ENCODE data around the gene DLGAP4. TPM values are rescaled to one million over a fixed set of nuclear protein-coding genes. Genes with fewer than 3 reads are reported as not detected.

The DLGAP4 gene
- total and polyA plus RNA-seq, 10 of the 15 experiments (the other 5 are each of a cell fraction or from before 2014, with no cell fraction given), result 0.42 to 43.3 (median 19.0) TPM

DNA sequence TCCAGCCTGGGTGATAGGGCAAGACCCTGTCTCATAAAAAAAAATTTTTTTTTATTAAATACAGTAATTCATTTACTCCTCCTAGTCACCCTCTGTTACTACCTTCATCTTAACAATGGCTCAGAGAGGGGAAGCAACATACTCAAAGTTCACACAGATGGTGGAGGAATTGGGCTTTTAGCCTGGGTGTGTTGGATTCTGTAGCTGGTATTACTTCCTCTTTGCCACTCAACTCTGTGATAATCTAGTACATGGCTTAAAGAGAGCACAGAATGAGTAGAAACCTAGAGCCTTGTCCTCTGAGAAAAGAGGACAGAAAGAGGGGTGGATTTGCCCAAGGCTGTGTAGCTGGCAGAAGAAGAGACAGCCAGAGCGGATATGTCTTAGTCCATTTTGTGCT is 96.6 kb downstream of the DLGAP4 start (continued):
- TF ChIP-seq POLR2AphosphoS2 (IDR thresholded peaks at IDR 0.05; ENCODE audit: low read depth, low read length) (no peak), ZBTB4 (CRISPR knock-in tag; IDR thresholded peaks at IDR 0.05) (no peak), ZBTB33 (IDR thresholded peaks at IDR 0.05) (no peak), ATF7 (IDR thresholded peaks at IDR 0.05; ENCODE audit: low read depth) (no peak), TCF7 (IDR thresholded peaks at IDR 0.05; ENCODE audit: borderline replicate concordance) (no peak), BMI1 (IDR thresholded peaks at IDR 0.05; ENCODE audit: borderline replicate concordance) (no peak), ELK1 (IDR thresholded peaks at IDR 0.05; ENCODE audit: low read depth, low read length) (no peak), YY1 (IDR thresholded peaks at IDR 0.05; ENCODE audit: low read depth, low read length) (no peak)

All from GM12878 (cell line).